SK-MEL-5 (cell line): ENCODE results near the gene XPO1. TPM values are rescaled to one million over a fixed set of nuclear protein-coding genes. Genes with fewer than 3 reads are reported as not detected.
"Not testable (repeated sequence)": the region's sequence is repeated elsewhere in the genome, so short reads cannot be mapped to it uniquely, and the experiment has no call there.

Experiments
- DNase-seq: peaks from one replicate; pipeline ENCODE4 v3.0.0-alpha.2; 2016; ENCODE audit warnings: low read depth, low spot score
- in situ Hi-C: cut with HindIII; loops from 2 replicates; pipeline ENCODE4 v1.10.0; 2016; ENCODE audit warnings: low sequenced_read_pairs, high pct_unique_total_duplicates, low pct_unique_long_range_greater_than_20kb
- total RNA-seq: library from RNA; depleted of rRNA; stranded (reverse); fragments of >200 nt; shearing (Covaris generic); gene quantifications from 2 replicates; pipeline ENCODE4 v1.2.3, GENCODE V29; 2014; rRNA removed

XPO1 gene
- total RNA-seq, 1 experiment from 2014 or later = 206 TPM

DNA sequence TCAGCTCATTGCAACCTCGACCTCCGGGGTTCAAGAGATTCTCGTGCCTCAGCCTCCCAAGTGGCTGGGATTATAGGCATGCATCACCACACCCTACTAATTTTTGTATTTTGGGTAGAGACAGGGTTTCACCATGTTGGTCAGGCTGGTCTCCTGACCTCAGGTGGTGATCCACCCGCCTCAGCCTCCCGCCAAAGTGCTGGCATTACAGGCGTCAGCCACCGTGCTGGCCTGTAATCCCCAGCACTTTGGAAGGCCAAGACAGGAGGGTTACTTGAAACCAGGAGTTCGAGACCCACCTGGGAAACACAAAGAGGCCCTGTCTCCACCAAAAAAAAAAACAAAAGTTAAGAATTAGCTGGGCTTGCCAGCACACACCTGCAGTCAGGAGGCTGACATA, 85.8 kb downstream of the XPO1 start:
- in situ Hi-C loops = no loop called here
- DNase-seq = no peak

DNA sequence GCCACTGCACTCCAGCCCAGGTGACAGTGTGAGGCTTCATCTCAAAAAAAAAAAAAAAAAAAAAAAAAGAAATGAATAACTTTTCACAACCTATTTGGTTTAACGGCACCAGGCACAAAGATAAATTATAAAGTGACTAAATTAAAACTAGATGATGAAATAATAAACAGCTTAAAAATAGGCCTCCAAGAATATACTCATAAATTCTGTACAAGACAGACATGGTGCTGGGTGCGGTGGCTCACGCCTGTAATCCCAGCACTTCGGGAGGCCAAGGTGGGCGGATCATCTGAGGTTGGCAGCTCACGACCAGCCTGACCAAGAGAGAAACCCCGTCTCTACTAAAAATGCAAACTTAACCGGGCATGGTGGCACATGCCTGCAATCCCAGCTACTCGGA, 87.0 kb downstream of the XPO1 start:
- in situ Hi-C loops = no loop called here
- no peak for DNase-seq

DNA sequence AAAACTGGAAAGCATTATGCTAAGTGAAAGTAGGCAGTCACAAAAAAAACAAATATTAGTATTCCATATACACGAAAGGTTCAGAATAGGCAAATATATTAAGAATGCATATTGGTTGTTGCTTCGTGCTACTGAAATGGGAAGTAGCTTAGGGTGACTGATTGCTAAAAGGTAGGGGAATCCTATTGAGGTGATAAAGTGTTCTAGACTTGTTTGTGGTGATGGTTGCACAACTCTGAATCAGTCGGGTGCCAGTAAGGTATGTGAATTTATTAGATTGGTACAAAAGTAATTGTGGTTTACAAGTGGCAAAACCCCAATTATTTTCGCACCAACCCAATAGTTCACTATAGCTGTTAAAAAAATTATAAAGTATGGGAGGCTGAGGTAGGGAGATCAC, 88.0 kb downstream of the XPO1 start:
- in situ Hi-C loops = no loop called here
- no peak for DNase-seq

DNA sequence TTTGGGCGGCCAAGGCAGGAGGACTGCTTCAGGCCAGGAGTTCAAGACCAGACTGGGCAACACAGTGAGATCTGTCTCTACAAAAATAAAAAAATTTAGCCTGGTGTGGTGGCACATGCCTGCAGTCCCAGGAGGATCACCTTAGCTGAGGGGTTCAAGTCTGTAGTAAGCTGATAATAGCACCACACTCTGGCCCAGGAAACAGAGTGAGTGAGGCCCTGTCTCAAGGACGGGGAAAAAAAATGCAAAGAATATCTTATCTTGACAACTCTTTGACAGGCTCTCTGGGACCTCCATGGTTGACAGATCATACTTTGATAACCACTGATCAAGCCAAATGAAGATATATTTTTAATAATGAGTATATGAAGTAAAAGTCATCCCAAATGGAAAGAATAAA, 89.9 kb downstream of the XPO1 start:
- DNase-seq = no peak
- in situ Hi-C loops = no loop called here

DNA sequence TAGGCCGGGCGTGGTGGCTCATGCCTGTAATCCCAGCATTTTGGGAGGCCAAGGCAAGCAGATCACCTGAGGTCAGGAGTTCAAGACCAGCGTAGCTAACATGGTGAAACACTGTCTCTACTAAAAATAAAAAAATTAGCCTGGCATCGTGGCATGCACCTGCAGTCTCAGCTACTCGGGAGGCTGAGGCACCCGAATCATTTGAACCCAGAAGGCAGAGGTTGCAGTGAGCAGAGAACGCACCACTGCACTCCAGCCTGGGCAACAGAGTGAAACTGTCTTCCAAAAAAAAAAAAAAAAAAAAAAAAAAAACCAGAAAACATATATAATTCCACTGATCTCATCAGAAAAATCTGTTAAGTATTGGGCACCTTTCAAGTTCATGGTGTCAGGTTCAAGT, 91.2 kb downstream of the XPO1 start:
- in situ Hi-C loops, DNase-seq: not testable (repeated sequence)

DNA sequence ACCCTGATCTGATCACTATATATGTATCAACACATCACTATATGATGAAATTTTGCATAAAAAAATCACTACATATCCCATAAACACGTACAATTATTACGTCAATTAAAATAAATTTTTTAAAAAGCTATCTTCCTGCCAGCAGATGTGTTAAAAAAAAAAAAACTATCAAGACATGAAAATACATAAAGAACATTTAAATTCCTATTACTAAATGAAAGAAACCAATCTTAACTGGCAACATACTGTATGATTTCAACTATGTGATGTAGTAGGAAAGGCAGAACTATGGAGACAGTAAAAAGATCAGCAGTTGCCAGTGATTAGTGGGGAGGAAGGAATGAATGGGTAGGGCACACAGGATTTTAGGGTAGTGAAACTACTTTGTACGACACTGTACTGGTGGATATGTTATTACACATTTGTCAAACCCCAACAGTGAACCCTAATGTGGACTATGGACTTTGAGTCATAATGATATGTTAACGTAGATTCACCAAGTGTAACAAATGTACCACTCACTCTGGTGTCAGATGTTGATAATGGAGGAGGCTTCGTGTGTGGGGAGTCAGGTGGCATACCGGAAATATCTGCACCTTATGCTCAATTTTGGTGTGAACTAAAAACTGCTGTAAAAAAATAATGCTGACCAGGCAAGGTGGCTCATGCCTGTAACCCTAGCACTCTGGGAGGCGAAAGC, 94.7 kb downstream of the XPO1 start:
- in situ Hi-C loops = no loop called here
- no peak for DNase-seq

DNA sequence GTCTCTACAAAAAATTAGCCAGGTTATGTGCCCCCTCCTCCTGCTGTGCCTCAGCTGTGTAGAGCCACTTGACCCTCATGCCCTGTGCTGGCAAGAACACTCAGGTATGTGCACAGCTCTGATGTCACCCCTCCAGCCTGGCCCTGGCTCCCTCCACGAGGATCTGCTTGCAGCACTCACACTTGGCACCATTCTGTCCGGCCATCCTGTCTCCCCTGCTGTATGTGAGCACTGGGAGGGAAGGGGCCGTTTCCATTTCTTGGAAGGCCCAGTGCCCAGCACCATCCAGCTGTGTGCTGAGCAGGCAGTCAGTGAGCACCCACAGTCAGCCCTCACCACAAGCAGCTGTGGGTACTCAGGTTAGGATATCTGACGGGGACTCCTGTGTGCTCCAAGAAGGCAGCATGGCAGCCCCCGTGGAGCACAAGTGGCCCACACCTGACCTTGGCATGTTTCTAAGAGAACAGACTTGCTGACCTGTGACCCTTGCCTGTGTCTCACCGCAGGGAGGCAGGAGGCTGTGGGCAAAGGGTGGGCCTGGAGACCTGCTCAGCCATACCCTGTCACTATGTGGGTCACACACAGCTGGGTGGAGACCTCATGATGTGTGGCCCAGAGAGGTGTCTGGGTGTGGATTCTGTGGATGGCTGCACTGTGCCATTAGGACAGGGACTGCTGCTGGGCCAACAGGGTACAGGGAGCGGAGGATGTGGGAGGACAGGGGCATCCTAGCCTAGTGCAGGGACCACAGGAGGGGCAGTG, 98.7 kb downstream of the XPO1 start:
- in situ Hi-C loops = no loop called here
- DNase-seq = no peak

DNA sequence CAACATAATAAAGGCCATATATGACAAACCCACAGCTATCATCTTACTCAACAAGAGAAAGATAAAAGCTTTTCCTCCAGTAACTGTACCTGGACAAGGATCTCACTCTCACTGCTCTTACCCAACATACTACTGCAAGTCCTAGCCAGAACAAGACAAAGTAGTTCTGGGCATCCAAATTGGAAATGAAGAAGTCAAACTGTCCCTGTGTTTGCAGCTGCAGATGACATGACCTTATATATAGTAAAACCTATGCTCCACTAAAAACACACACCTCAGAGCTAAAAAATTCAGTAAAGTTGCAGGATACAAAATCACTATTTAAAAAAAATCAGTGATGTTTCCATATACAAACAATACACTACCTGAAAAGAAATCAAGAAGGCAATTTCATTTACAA, 99.5 kb downstream of the XPO1 start:
- DNase-seq = no peak
- in situ Hi-C loops = no loop called here

DNA sequence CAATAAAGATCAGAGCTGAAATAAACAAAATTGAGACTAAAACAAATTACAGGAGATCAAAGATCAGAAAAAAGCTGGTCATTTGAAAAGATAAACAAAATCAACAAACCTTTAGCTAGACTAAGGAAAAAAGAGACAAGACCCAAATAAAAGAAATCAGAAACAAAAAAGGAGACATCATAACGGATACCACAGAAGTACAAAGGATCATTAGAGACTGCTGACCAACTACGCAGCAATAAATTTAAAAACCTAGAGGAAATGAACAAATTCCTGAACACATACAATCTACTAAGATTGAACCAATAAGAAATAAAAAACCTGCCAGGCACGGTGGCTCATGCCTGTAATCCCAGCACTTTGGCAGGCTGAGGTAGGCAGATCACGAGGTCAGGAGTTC, 101.0 kb downstream of the XPO1 start:
- in situ Hi-C loops = no loop called here
- DNase-seq = no peak

DNA sequence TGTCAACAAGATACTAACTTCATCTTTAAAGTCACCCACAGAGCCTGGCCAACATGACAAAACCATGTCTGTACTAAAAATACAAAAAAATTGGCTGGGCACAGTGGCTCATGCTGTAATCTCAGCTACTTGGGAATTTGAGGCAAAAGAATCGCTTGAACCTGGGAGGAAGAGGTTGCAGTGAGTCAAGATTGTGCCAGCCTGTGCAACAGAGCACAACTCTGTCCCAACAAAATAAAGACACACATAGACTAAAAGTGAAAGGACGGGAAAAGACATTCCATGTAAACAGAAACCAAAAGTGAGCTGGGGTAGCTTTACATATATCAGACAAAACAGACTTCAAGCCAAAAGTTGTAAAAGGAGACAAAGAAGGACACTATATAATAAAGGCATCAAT, 102.1 kb downstream of the XPO1 start:
- in situ Hi-C loops = no loop called here
- DNase-seq = no peak

DNA sequence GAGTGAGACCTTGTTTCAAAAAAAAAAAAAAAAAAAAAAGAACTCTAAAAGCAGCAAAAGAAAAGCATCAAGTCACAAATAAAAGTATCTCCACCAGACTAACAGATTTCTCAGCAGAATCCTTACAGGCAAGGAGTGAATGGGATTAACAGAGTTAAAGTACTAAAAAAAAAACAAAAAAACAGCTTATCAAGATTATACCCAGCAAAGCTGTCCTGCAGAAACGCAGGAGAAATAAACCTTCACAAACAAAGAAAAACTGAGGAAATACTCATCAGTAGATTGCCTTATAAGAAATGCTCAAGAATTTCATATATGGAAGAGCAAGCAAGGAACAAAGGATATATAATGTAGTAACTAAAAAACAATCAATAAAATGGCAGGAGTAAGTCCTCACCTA, 102.9 kb downstream of the XPO1 start:
- in situ Hi-C loops = no loop called here
- DNase-seq = no peak

DNA sequence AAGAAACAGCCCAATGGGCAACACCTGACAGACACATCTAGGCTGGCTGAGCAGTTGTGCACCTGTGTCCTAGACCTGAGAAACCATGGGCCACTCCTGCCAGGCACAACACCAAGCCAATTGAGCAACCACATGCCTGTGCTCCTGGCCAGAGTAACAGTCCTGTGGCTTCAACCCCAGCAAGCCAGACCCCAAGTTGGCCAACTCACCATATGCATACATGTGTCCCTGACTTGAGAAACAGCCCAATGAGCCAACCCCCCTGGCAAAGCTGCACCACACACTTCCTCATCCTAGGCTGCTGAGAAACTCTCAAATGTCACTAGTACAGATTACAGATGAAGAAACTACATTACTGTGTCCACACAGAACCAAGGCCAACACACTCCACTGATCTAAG, 103.8 kb downstream of the XPO1 start:
- no peak for DNase-seq
- in situ Hi-C loops = no loop called here

DNA sequence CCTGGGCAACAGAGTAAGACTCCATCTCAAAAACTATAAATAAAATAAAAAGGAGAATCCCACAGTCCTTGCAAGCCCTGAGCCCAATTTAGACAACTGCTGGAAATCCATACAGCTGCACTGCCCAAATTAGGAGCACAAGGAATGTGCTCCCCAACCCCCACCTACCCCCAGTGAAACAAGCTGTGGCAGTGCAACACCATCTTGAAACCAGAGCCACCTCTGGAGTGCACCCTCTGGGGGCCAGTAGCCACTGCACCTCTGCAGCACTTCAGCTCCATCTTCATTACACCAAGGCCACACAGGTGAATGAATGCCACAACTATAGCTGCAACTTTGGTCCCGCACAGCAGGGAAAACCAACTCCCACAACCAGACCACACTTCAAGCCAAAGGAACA, 104.5 kb downstream of the XPO1 start:
- in situ Hi-C loops = no loop called here
- no peak for DNase-seq

DNA sequence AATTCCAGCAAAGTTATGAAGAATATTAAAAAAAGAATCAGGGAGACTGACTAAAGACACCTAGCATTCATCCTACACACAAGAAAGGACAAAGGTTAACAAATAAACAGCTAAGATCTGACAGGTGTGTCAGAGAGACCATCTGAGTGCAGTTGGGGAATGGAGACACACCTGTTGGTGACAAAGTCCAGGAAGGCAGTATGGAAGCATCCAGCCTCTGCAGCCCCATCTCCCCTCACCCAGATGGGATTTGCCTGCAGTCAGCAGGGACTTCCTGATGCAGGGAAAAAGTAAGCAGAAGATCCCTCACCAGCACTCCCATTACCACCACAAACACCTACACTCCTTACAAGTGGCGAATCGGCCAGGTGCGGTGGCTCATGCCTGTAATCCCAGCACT, 105.2 kb downstream of the XPO1 start:
- DNase-seq = no peak
- in situ Hi-C loops = no loop called here

DNA sequence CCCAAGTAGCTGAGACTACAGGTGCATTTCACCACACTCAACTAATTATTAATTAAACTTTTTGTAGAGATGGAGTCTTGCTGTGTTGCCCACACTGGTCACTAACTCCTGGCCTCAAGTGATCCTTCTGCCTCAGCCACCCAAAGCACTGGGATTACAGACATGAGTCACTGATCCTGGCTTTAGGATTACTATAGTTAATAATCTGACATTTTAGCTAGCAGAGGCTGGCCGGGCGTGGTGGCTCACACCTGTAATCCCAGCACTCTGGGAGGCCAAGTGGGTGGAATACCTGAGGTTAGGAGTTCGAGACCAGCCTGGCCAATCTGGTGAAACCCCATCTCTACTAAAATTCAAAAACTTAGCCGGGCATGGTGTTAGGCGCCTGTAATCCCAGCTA, 106.8 kb downstream of the XPO1 start:
- in situ Hi-C loops = no loop called here

More for the DNA sequence above, 106.8 kb downstream of the XPO1 start:
- DNase-seq = no peak

Other genes starting within 250 kb of the XPO1 start
- gene USP34, start 67.3 kb downstream of the XPO1 start, total RNA-seq = 69.0 and 81.6 TPM in 2 replicates